GM21381 (cell line): ENCODE results near the gene HOXB2.

Experiments
- ATAC-seq: cut with Tn5 transposase; IDR thresholded peaks from one replicate; pipeline ENCODE4 v1.9.1; 2021; ENCODE audit warnings: mild to moderate bottlenecking, moderate library complexity; ENCODE audit not compliant: unreplicated experiment

Gene HOXB2

GRCh38 chr17:48579471-48579759, 34.5 kb upstream of the HOXB2 start:
- ATAC-seq = no peak

DNA sequence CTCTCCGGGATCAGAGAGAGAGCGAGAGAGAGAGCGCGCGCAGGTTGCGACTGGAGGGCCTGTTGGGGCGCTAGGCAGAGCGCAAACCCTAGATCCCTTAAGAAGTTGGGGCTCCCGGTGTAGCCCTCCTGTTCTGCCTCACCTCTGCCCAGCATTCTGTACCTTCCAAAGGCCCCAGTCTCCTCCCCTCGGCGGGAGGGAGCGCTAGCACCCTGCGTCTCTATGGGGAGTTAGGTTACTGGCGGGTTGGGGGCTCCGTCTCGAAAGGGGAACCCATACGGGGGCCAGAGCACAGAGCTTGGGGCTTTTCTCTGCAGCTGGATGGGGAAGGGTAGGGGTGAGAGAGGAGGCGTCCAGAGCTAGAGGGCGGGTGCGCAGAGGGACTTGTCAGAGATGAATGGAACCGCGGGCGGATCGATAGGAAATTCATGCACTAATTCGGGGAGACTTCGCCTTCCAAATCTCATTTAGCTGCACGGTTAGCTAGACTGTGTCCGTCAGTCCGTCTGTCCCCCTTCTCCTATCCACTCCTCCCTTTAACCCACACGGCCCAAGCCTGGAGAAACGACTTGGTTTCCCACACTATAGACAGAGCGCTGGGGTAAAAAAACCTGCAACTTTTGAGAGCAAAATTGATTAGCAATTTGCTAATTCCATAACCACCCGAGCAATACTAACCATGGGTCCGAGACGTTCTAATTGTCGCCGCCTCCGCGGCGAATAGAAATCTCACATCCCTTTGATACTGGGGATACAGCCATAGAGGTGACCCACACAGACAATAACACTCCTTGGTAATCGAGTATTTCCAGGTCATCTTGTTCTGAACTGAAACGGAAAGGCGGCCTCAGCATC, 33.9 kb upstream of the HOXB2 start:
- ATAC-seq = peak; percentile 30

DNA sequence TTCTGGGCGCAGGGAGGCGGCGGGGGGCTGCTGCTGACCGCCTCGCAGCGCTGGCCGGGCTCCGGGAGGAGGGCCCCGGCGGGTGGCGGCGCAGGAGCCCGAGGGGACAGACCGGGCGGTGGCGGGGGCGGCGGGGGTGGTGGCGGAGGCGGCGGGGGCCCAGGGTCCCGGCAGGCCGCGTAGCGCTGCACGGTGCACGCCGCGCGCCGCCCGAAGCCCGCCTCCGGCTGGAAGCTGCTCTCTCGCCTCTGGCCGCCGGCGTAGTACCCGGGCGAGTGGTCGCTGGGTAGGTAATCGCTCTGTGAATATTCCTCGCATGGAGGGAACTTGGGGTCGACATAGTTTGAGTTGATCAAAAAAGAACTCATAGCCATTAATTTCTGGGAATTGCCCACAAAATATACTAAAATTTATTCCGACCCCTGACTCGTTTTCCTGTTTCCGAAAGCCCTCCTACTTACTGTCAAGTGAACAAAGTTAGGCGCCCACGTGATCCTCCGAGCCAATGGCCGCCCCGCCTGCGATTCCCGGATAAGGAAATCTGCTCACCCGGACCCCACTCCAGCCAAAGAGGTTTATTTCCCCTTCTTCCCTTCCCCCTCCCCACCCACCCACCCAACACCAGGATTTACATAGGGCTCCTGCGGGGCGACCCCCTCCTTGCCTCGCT, 33.2 kb upstream of the HOXB2 start, which contains the start of gene HOXB4:
TSS of gene HOXB4 (minus strand) at position 405 of the 670 bp plus-strand sequence. CDS start at position 374, 31 bp downstream.
- peak; percentile 57 for ATAC-seq

GRCh38 chr17:48577330-48577945, 32.5 kb upstream of the HOXB2 start:
- no peak for ATAC-seq

GRCh38 chr17:48576479-48577309, 31.8 kb upstream of the HOXB2 start:
- no peak for ATAC-seq

DNA sequence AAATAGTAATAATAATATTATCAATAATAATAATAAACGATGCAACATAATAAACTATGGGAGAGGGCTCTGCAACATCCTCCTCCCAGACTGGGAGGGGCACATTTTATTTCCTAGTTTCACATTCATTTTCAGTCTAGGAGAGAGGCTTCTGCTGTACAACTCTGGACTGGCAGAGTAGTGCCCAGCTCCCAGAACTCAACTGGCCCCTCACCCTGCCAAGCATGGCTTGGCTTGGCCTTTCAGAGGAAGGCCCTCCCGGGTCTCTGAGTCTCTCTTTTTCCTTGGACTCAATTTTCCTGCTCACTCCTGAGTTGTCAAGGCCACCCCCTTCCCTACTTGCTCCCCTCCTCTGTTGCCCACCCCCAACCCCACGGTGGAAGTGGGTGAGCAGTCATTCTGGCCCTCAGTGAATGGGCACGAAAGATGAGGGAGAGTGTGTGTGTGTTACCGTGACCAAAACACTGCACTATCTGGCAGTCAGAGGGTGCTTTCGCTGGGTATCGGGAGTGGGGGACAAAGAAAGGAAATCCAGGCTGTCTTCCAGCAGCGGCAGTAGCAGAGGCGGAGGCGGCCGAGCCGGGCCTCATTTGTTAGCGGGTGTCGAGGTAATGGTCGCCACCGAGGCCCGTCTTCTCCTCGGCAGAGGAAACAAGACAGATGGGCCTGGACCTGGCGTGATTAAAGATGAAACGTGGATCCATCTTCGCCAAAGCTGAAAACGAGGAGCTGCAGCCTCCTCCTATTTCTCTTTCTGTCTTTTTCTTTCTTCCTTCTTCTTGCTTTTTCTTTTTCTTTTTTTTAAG, 31.0 kb upstream of the HOXB2 start:
- ATAC-seq = no peak

GRCh38 chr17:48575066-48575582, 30.2 kb upstream of the HOXB2 start:
- ATAC-seq = no peak

GRCh38 chr17:48574505-48575065, 29.7 kb upstream of the HOXB2 start:
- no peak for ATAC-seq

GRCh38 chr17:48571826-48572417, 27.0 kb upstream of the HOXB2 start:
- no peak for ATAC-seq

- ATAC-seq = no peak
Measured at GRCh38 chr17:48571024-48571818, 26.3 kb upstream of the HOXB2 start.

DNA sequence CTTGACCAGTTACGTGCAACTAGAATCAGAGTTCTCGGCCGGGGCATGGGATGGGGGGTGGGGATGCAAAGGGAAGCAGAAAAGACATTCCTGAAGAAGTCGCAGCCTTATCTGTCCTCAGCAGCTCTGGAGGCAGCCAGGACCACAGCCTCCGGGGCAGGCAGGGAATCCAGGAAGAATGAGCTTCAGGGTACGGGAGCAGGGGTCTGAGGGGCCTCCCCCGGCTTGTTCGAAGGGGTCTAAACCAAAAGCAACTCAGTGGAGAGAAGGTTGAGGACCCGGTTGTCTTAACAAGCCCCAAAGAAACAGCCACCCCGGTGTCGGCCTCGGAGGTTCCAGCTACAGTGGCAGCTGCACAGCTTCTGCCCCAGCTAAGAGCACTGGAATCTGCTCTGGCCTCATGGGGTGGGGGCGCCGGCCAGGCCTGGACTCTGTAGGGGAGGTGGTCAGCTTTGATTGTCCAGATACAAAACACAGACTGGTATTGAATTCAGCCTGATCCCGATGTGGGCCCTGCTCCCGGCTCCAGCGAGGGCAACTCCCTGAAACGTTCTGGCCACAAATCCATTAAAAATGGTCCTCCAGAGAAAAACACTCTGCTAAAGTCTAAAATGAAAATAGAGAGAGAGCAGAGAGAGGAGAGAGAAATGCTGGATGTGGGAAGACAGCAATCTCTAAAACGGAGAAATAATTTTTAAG, 25.6 kb upstream of the HOXB2 start:
- no peak for ATAC-seq

DNA sequence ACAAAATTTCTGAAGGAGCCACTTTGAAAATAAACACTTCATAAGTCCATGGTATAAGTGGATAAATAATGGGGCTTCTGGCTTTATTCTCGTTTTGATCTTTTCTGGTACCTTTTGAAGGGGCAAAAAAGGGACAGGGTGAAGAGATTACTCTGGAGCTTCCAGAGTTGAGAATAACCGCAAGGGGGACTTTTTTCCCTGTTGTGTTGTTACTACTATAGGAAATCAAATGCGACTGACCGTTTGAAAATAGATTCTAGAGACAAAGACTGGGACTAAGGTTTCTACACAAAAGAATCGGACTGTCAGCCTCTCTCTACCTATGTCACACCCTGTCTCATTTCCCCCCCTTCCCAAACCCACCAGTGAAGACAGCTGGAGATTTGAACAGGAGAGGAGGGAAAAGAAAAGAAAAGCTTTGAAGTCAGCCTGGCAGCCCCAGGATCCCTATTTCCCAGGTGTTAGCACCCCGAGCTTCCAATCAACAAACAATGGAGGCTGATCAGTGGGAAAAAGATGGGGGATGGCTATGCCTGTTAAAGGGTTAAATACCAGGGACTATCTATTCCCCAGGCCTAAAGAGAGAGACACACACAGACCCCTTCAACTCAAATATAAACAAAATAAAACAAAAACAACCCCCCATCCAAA, 24.9 kb upstream of the HOXB2 start:
- ATAC-seq = no peak

- no peak for ATAC-seq
Measured at GRCh38 chr17:48569240-48569582, 24.3 kb upstream of the HOXB2 start.

- no peak for ATAC-seq
Measured at GRCh38 chr17:48568499-48569239, 23.8 kb upstream of the HOXB2 start.

GRCh38 chr17:48567646-48568354, 22.9 kb upstream of the HOXB2 start:
- no peak for ATAC-seq

DNA sequence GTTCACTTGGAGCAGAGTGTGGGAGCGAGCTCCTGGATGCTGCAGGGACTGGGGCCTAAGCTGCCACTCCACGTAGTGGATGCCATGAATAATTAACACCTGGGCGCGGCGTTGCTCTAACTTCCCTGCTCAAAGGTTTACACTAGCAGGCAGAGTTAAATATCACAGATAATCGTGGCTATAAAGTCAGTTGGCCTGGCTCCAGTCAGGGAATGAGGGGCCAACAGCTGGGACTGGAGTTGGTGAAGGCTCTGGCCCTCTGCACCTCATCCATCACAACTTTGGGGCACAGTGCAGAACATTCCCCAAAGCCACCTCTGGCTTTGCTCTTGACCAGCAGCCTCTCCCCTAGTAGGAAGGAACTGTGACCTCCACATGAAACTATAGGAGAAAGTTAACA, 22.3 kb upstream of the HOXB2 start:
- no peak for ATAC-seq
